Measurements from ENCODE around the gene ARL4A. TPM values are rescaled to one million over a fixed set of nuclear protein-coding genes. Genes with fewer than 3 reads are reported as not detected.

ARL4A gene
- total and polyA plus RNA-seq, 2 of the 13 experiments (the other 11 are each of a cell fraction or from before 2014, with no cell fraction given) = 10.8 to 25.6 TPM

GRCh38 chr7:12694817-12695216, 7.4 kb downstream of the ARL4A start (continued):
- TF ChIP-seq RNF2 (conservative IDR thresholded peaks at IDR 0.05; ENCODE audit: low read depth) = no peak
- no peak for TF ChIP-seq MIER3 (CRISPR knock-in tag; IDR thresholded peaks at IDR 0.05; ENCODE audit: borderline replicate concordance)
- no peak for TF ChIP-seq GPN1 (CRISPR knock-in tag; IDR thresholded peaks at IDR 0.05; ENCODE audit: borderline replicate concordance)
- no peak for TF ChIP-seq RFX3 (CRISPR knock-in tag; IDR thresholded peaks at IDR 0.05)
- TF ChIP-seq ZNF138 (CRISPR knock-in tag; IDR thresholded peaks at IDR 0.05; ENCODE audit: low read depth) = no peak

GRCh38 chr7:12695965-12696364, 8.5 kb downstream of the ARL4A start:
- Histone ChIP-seq H3K4me3 (replicated peaks in 1 of 3; ENCODE audit: insufficient read depth in 1 of 3, low read depth in 2 of 3, low read length in 3 of 3) (no peak overlapping the region), H3K27me3 (ENCODE audit: control insufficient read depth in 1 of 2, insufficient read depth in 2 of 2, low read length in 2 of 2) (no peaks in the 10 kb centered on the region), H3K9me3 (ENCODE audit: low read length) (no peaks in the 10 kb centered on the region), H3K79me2 (ENCODE audit: insufficient read depth, low read length) (peaks cover 4% of the 10 kb centered on the region), H3K27ac (ENCODE audit: extremely low read length, insufficient read depth, low read length) (no peak overlapping the region), H3K36me3 (replicated peaks in 1 of 2; ENCODE audit: control insufficient read depth in 1 of 2, insufficient read depth in 2 of 2, low read length in 2 of 2) (no peaks in the 10 kb centered on the region), H2AFZ (ENCODE audit: low read length) (no peak overlapping the region), H3K4me1 (ENCODE audit: insufficient read depth, low read length) (peaks cover 1% of the 10 kb centered on the region), H4K20me1 (ENCODE audit: insufficient read depth, low read length) (no peaks in the 10 kb centered on the region), H3K4me2 (ENCODE audit: low read depth, low read length) (no peak overlapping the region), H3K9ac (ENCODE audit: insufficient read depth, low read depth, low read length) (no peak overlapping the region)
- whole genome bisulfite sequencing (ENCODE audit: low lambda C conversion rate) = 91% methylated on average over 1 of the region's 1 CpG
- in situ Hi-C loops (cut with HindIII; ENCODE audit: extremely low pct_ligation_motif_present, low pct_unique_long_range_greater_than_20kb) = loop anchor here (25.0 kb wide), 1 partner anchor 416 kb away; no protein-coding TSS in a partner anchor
- POLR2A ChIA-PET = interaction anchor here (1.2 kb wide), 1 partner anchor 9 kb away, joined by 6 read pairs; the partner anchor contains the start of gene ARL4A
- FAIRE-seq = no peak
- BruUV-seq (replicated peaks) = no TSS peak
- DNase-seq (ENCODE audit: low spot score) = no peak
- intact Hi-C loops (cut with micrococcal nuclease; ENCODE audit: unreplicated experiment) = no loop called here
- CTCF ChIA-PET (ENCODE audit: low intra/inter-chr PET ratio, low total read pairs) = no interaction called here
- no peak for TF ChIP-seq LBX2 (CRISPR knock-in tag; IDR thresholded peaks at IDR 0.05; ENCODE audit: borderline replicate concordance)
- no peak for TF ChIP-seq RFXANK (CRISPR knock-in tag; IDR thresholded peaks at IDR 0.05)
- TF ChIP-seq CREB3 (CRISPR knock-in tag; IDR thresholded peaks at IDR 0.05) = no peak
- no peak for TF ChIP-seq TEAD3 (CRISPR knock-in tag; optimal IDR thresholded peaks at IDR 0.05; ENCODE audit: borderline replicate concordance)
- no peak for TF ChIP-seq FOXK1 (CRISPR knock-in tag; IDR thresholded peaks at IDR 0.05; ENCODE audit: borderline replicate concordance, low read depth)
- no peak for TF ChIP-seq CHD2 (IDR thresholded peaks at IDR 0.05; ENCODE audit: low read depth, low read length)
- no peak for TF ChIP-seq REST (IDR thresholded peaks at IDR 0.05; ENCODE audit: borderline replicate concordance in 1 of 2, low read depth in 1 of 2, low read length in 2 of 2)
- ATAC-seq = no peak

Measured in HepG2 (cell line).